ENCODE data around the gene SMC4.
"Not testable (repeated sequence)": the region's sequence is repeated elsewhere in the genome, so short reads cannot be mapped to it uniquely, and the experiment has no call there.

Gene SMC4

GRCh38 chr3:160399125-160400029 is at the start of gene SMC4, which contains the start of gene IFT80:
Gene SMC4, plus strand, starts transcription at chr3:160399650. Its CDS starts 1,177 bp downstream, at chr3:160400827.
Gene IFT80, minus strand, starts transcription at chr3:160399225. Its CDS starts 14,625 bp downstream, at chr3:160384600.
- peak; percentile 98 for DNase-seq (ENCODE audit: low spot score)

- DNase-seq (ENCODE audit: low spot score): no peak
These were observed 43.6 kb upstream of the SMC4 start for GRCh38 chr3:160355826-160356225.

GRCh38 chr3:160362896-160363295 is 36.6 kb upstream of the SMC4 start:
- not testable (repeated sequence) for DNase-seq (ENCODE audit: low spot score)

GRCh38 chr3:160365869-160366522 is 33.5 kb upstream of the SMC4 start:
- DNase-seq (ENCODE audit: low spot score): no peak

GRCh38 chr3:160368804-160369203 is 30.6 kb upstream of the SMC4 start:
- no peak for DNase-seq (ENCODE audit: low spot score)

GRCh38 chr3:160369784-160370183 is 29.7 kb upstream of the SMC4 start:
- no peak for DNase-seq (ENCODE audit: low spot score)

GRCh38 chr3:160370987-160371857 is 28.2 kb upstream of the SMC4 start:
- no peak for DNase-seq (ENCODE audit: low spot score)

- no peak for DNase-seq (ENCODE audit: low spot score)
These were observed 26.7 kb upstream of the SMC4 start for GRCh38 chr3:160372780-160373179.

- DNase-seq (ENCODE audit: low spot score): no peak
These were observed 25.8 kb upstream of the SMC4 start for GRCh38 chr3:160373655-160374054.

GRCh38 chr3:160374472-160374871 is 25.0 kb upstream of the SMC4 start:
- peak; percentile 72 for DNase-seq (ENCODE audit: low spot score)

GRCh38 chr3:160374925-160375324 is 24.5 kb upstream of the SMC4 start:
- no peak for DNase-seq (ENCODE audit: low spot score)

- peak; percentile 13 for DNase-seq (ENCODE audit: low spot score)
These were observed 22.8 kb upstream of the SMC4 start for GRCh38 chr3:160376681-160377080.

GRCh38 chr3:160378331-160379109 is 20.9 kb upstream of the SMC4 start:
- no peak for DNase-seq (ENCODE audit: low spot score)

- no peak for DNase-seq (ENCODE audit: low spot score)
These were observed 19.7 kb upstream of the SMC4 start for GRCh38 chr3:160379628-160380214.

- DNase-seq (ENCODE audit: low spot score): peak; percentile 48
These were observed 18.0 kb upstream of the SMC4 start for GRCh38 chr3:160381470-160381869.

GRCh38 chr3:160384639-160385318 is 14.7 kb upstream of the SMC4 start:
- DNase-seq (ENCODE audit: low spot score): peak; percentile 33

GRCh38 chr3:160390565-160391138 is 8.8 kb upstream of the SMC4 start:
- no peak for DNase-seq (ENCODE audit: low spot score)

- DNase-seq (ENCODE audit: low spot score): no peak
These were observed 6.7 kb upstream of the SMC4 start for GRCh38 chr3:160392798-160393197.

- DNase-seq (ENCODE audit: low spot score): no peak
These were observed 6.0 kb upstream of the SMC4 start for GRCh38 chr3:160393346-160394008.
